DOHH2 (cell line): ENCODE results near the gene PADI1.
A peak's percentile ranks its signal among the peaks of the same experiment; 100 is the strongest.
"Not testable (repeated sequence)": the region's sequence is repeated elsewhere in the genome, so short reads cannot be mapped to it uniquely, and the experiment has no call there.

ENCODE experiments used
- H3F3A ChIP-seq: fragments of 200-600 bp; sonication (generic), shearing (Covaris generic); 2 replicates; pipeline ENCODE4 v1.6.0; 2016; ENCODE audit warnings: antibody characterized with exemption, mild to moderate bottlenecking; ENCODE audit not compliant: control insufficient read depth, insufficient read depth
- H3K27ac ChIP-seq: fragments of 200-600 bp; sonication (generic); 2 replicates; pipeline ENCODE4 v1.5.1; 2014; ENCODE audit warnings: low read depth, mild to moderate bottlenecking, low read length, moderate library complexity
- H3K27me3 ChIP-seq: fragments of 200-600 bp; sonication (generic); 2 replicates; pipeline ENCODE4 v1.6.1; 2014; ENCODE audit warnings: mild to moderate bottlenecking, low read length, mixed read lengths; ENCODE audit not compliant: control insufficient read depth
- H3K36me3 ChIP-seq: fragments of 200-600 bp; sonication (generic); 2 replicates; pipeline ENCODE4 v1.6.1; 2014; ENCODE audit warnings: mild to moderate bottlenecking, low read length, moderate library complexity, mixed read lengths; ENCODE audit not compliant: control insufficient read depth
- H3K4me1 ChIP-seq: fragments of 200-600 bp; sonication (generic); 2 replicates; pipeline ENCODE4 v1.6.1; 2014; ENCODE audit warnings: mild to moderate bottlenecking, low read length, mixed read lengths; ENCODE audit not compliant: control insufficient read depth
- H3K4me2 ChIP-seq: fragments of 200-600 bp; sonication (generic); 2 replicates; pipeline ENCODE4 v1.6.0; 2014; ENCODE audit warnings: mild to moderate bottlenecking, low read length, moderate library complexity
- H3K4me3 ChIP-seq: fragments of 200-600 bp; sonication (generic); 2 replicates; pipeline ENCODE4 v1.5.1; 2014; ENCODE audit warnings: mild to moderate bottlenecking, low read length, mixed read lengths
- H3K79me2 ChIP-seq: fragments of 200-600 bp; sonication (generic); 2 replicates; pipeline ENCODE4 v1.6.1; 2014; ENCODE audit warnings: mild to moderate bottlenecking, low read length, mixed read lengths; ENCODE audit not compliant: control insufficient read depth
- H3K9me2 ChIP-seq: fragments of 200-600 bp; sonication (generic); replicated peaks from 2 replicates; pipeline ENCODE4 v1.6.1; 2014; ENCODE audit warnings: mild to moderate bottlenecking, low read length, mixed read lengths; ENCODE audit not compliant: control insufficient read depth
- H3K9me3 ChIP-seq: fragments of 200-600 bp; sonication (generic); 2 replicates; pipeline ENCODE4 v1.6.1; 2014; ENCODE audit warnings: antibody characterized with exemption, low read length, mixed read lengths; ENCODE audit not compliant: control insufficient read depth, insufficient read depth
- H4K20me1 ChIP-seq: fragments of 200-600 bp; sonication (generic); 2 replicates; pipeline ENCODE4 v1.6.0; 2014; ENCODE audit warnings: low read depth, mild to moderate bottlenecking, antibody characterized with exemption, low read length, moderate library complexity; ENCODE audit not compliant: control insufficient read depth, insufficient read depth
- CTCF ChIP-seq: fragments of 200-600 bp; sonication (generic); IDR thresholded peaks from one replicate; pipeline ENCODE4 v1.5.1; 2014; ENCODE audit warnings: antibody characterized with exemption, mild to moderate bottlenecking, low read depth, low read length; ENCODE audit not compliant: poor library complexity, severe bottlenecking
- EZH2phosphoT487 ChIP-seq: fragments of 200-600 bp; sonication (generic); IDR thresholded peaks from 2 replicates; pipeline ENCODE4 v1.6.1; 2017; ENCODE audit warnings: borderline replicate concordance, mild to moderate bottlenecking, antibody characterized with exemption, low read length, moderate library complexity, mixed read lengths

PADI1 gene

GRCh38 chr1:17236779-17237560 lies 32.0 kb downstream of the PADI1 start:
- Histone ChIP-seq H3K9me2 (no peaks in the 10 kb centered on the region), H3K27me3 (peaks cover 9% of the 10 kb centered on the region; the same call in 1 of the 2 replicates), H3K27ac (no peak overlapping the region), H3K79me2 (no peaks in the 10 kb centered on the region), H3K4me3 (no peak overlapping the region), H3K4me2 (no peak overlapping the region), H3K9me3 (no peaks in the 10 kb centered on the region), H4K20me1 (peaks cover 4% of the 10 kb centered on the region; the same call in 1 of the 2 replicates), H3K4me1 (no peaks in the 10 kb centered on the region), H3K36me3 (no peaks in the 10 kb centered on the region), H3F3A (no peaks in the 10 kb centered on the region)
- peak; percentile 88 for TF ChIP-seq CTCF
- TF ChIP-seq EZH2phosphoT487: no peak

GRCh38 chr1:17237561-17237903 lies 32.6 kb downstream of the PADI1 start:
- Histone ChIP-seq H3K36me3 (no peaks in the 10 kb centered on the region), H3K4me1 (no peaks in the 10 kb centered on the region), H3F3A (no peaks in the 10 kb centered on the region), H4K20me1 (peaks cover 4% of the 10 kb centered on the region; the same call in 1 of the 2 replicates), H3K27me3 (peaks cover 9% of the 10 kb centered on the region; the same call in 1 of the 2 replicates), H3K4me2 (no peak overlapping the region), H3K9me2 (no peaks in the 10 kb centered on the region), H3K9me3 (no peaks in the 10 kb centered on the region), H3K4me3 (no peak overlapping the region), H3K79me2 (no peaks in the 10 kb centered on the region), H3K27ac (no peak overlapping the region)
- TF ChIP-seq EZH2phosphoT487 (no peak), CTCF (no peak)

- Histone ChIP-seq H3K9me3 (no peaks in the 10 kb centered on the region), H3K4me2 (no peak overlapping the region), H3F3A (no peaks in the 10 kb centered on the region), H3K79me2 (no peaks in the 10 kb centered on the region), H3K4me1 (no peaks in the 10 kb centered on the region), H3K27ac (no peak overlapping the region), H3K4me3 (no peak overlapping the region), H4K20me1 (0 out of 2 replicates have a peak, but pooled peaks cover 1% of the 10 kb centered on the region), H3K9me2 (no peaks in the 10 kb centered on the region), H3K36me3 (no peaks in the 10 kb centered on the region), H3K27me3 (no peaks in the 10 kb centered on the region; the same call in 1 of the 2 replicates)
- TF ChIP-seq EZH2phosphoT487: no peak
- no peak for TF ChIP-seq CTCF
Observed at GRCh38 chr1:17239420-17239819, 34.5 kb downstream of the PADI1 start.

- not testable (repeated sequence) for H3K36me3 ChIP-seq, H4K20me1 ChIP-seq, H3K4me1 ChIP-seq, H3K79me2 ChIP-seq, H3K27ac ChIP-seq, H3K9me2 ChIP-seq, H3K9me3 ChIP-seq, H3K4me2 ChIP-seq, H3F3A ChIP-seq, H3K4me3 ChIP-seq
- H3K27me3 ChIP-seq: peaks cover 10% of the 10 kb centered on the region
Observed at GRCh38 chr1:17241011-17241779, 36.3 kb downstream of the PADI1 start.

GRCh38 chr1:17241780-17242074 lies 36.8 kb downstream of the PADI1 start:
- not testable (repeated sequence) for H4K20me1 ChIP-seq, H3K9me3 ChIP-seq, H3K36me3 ChIP-seq, H3K4me2 ChIP-seq, H3K9me2 ChIP-seq, H3K4me1 ChIP-seq, H3K27ac ChIP-seq, H3F3A ChIP-seq, H3K79me2 ChIP-seq, H3K4me3 ChIP-seq
- H3K27me3 ChIP-seq: peaks cover 15% of the 10 kb centered on the region
